ENCODE results near the gene CRACR2A.

DNA sequence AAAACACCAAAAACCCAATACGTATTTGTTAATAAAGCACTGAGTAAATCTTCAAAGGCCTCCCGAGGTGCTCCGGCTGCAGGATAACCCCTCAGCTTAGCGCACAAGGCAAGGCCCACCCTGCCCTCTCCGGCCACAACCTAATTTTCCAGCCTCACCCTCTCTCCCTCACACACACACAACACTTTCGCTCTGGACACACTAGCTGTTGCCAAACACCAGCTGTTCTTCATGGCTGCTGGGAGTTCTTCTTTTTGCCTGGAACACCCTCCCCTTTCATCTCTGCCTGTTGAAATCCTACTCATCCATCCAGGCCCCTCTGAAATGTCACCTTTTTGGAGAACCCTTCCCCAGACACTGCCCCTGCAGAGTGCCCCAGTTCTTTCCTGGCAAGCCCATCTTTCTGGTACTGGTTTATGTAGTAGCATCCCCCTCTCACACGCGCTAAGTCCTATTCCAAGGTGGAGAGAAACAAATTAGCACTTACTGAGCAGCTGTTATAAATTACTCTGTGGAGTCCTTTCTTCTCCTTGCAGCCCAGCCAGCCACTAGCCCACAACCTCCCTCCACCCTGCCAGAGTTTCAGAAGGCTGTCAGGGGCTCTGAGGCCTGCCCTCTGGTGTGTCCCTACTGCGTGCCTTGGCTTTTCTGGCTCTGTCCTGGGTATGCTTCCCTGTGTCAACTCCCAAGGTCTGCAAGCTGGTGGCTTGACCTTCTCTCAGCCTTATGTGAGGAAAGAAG is 805 bp upstream of the CRACR2A start:
- TF ChIP-seq, protein P1, sequence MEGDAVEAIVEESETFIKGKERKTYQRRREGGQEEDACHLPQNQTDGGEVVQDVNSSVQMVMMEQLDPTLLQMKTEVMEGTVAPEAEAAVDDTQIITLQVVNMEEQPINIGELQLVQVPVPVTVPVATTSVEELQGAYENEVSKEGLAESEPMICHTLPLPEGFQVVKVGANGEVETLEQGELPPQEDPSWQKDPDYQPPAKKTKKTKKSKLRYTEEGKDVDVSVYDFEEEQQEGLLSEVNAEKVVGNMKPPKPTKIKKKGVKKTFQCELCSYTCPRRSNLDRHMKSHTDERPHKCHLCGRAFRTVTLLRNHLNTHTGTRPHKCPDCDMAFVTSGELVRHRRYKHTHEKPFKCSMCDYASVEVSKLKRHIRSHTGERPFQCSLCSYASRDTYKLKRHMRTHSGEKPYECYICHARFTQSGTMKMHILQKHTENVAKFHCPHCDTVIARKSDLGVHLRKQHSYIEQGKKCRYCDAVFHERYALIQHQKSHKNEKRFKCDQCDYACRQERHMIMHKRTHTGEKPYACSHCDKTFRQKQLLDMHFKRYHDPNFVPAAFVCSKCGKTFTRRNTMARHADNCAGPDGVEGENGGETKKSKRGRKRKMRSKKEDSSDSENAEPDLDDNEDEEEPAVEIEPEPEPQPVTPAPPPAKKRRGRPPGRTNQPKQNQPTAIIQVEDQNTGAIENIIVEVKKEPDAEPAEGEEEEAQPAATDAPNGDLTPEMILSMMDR (IDR thresholded peaks at IDR 0.05) = no peak
- TF ChIP-seq EP300 (IDR thresholded peaks at IDR 0.05) (no peak), POLR2A (IDR thresholded peaks at IDR 0.05; ENCODE audit: low read depth) (no peak)
